22Rv1 (cell line): ENCODE measurements around the gene VPS13D.

Experiments used
- CTCF ChIP-seq: fragments of 450-650 bp; IDR thresholded peaks from 2 replicates; pipeline ENCODE4 v1.5.1; 2017; ENCODE audit warnings: mild to moderate bottlenecking
- ZFX ChIP-seq: fragments of 450-650 bp; IDR thresholded peaks from 2 replicates; pipeline ENCODE4 v1.6.1; 2017; ENCODE audit warnings: antibody characterized with exemption, borderline replicate concordance

GRCh38 chr1:12442217-12442616 lies 212.4 kb downstream of the VPS13D start:
- TF ChIP-seq CTCF (no peak), ZFX (no peak)
